Spleen (tissue), 7 donors: ENCODE measurements around the gene FAM47E.

Experiments
- POLR2A ChIP-seq, 3 donors: fragments of 450-650 bp; IDR thresholded peaks; one replicate each; pipeline ENCODE4 v1.5.1; 2017; ENCODE audit warnings: antibody characterized with exemption in 3 of 3, mild to moderate bottlenecking in 1 of 3
- POLR2AphosphoS5 ChIP-seq, 3 donors: sonication (generic); formaldehyde crosslinking; IDR thresholded peaks; one replicate each; pipeline ENCODE4 v1.5.1; 2017; ENCODE audit warnings: antibody characterized with exemption in 3 of 3
- TF ChIP-seq, protein P1 (sequence below), 11 experiments: fragments of 200-600 bp in 7 of 11; fragments of 450-650 bp in 4 of 11; sonication (generic) in 4 of 11; IDR thresholded peaks in 8 of 11; conservative IDR thresholded peaks in 3 of 11; 1 replicate in 7 of 11; 2 replicates in 4 of 11; pipeline versions ENCODE4 v1.4.0 to v1.8.0; 2016 to 2021; ENCODE audit warnings: antibody characterized with exemption in 11 of 11, inconsistent platforms in 4 of 11, mild to moderate bottlenecking in 1 of 11
- donor health status: DM: no; HTN: no; CAD: no; lungs with moderate emphysema.
- donor health status: DM: no; HTN: no; CAD: no.
- donor health status: DM: no; HTN: no; CAD: no.

DNA sequence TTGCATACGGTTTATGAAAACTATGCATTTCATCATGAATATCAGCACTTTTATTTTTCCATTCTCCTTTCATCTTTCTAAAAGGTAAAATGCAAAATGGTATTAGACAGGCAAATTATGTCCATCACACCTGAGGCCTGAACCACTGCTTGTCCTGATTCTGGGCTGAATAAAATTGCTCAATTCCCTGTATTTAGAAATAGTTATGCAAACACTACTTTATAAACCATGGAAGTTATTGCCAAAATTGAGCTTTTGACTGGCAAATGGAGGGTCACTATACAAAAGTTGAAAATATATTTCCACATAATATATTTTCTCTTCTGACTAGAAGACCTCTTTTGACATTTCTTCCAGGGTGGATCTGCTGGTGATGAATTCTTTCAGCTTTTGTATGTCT is 21.1 kb downstream of the FAM47E start:
- TF ChIP-seq, protein P1, sequence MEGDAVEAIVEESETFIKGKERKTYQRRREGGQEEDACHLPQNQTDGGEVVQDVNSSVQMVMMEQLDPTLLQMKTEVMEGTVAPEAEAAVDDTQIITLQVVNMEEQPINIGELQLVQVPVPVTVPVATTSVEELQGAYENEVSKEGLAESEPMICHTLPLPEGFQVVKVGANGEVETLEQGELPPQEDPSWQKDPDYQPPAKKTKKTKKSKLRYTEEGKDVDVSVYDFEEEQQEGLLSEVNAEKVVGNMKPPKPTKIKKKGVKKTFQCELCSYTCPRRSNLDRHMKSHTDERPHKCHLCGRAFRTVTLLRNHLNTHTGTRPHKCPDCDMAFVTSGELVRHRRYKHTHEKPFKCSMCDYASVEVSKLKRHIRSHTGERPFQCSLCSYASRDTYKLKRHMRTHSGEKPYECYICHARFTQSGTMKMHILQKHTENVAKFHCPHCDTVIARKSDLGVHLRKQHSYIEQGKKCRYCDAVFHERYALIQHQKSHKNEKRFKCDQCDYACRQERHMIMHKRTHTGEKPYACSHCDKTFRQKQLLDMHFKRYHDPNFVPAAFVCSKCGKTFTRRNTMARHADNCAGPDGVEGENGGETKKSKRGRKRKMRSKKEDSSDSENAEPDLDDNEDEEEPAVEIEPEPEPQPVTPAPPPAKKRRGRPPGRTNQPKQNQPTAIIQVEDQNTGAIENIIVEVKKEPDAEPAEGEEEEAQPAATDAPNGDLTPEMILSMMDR (IDR thresholded peaks at IDR 0.05 in 8 of 11, conservative IDR thresholded peaks at IDR 0.05 in 3 of 11) = no peak
- TF ChIP-seq POLR2A (IDR thresholded peaks at IDR 0.05) (no peak), POLR2AphosphoS5 (IDR thresholded peaks at IDR 0.05) (no peak)
